ENCODE data around the gene HS2ST1.

GRCh38 chr1:86998727-86999126 is 84.3 kb downstream of the HS2ST1 start:
- no peak for TF ChIP-seq CTCF (IDR thresholded peaks at IDR 0.05)
- no peak for TF ChIP-seq POLR2A (IDR thresholded peaks at IDR 0.05)
- no peak for TF ChIP-seq POLR2AphosphoS5 (IDR thresholded peaks at IDR 0.05)

All from breast epithelium (tissue), 3 donors.